HG02870 (cell line): ENCODE results near the gene STOML2.

Source experiments
- ATAC-seq: cut with Tn5 transposase; IDR thresholded peaks from one replicate; pipeline ENCODE4 v1.9.1; 2021; ENCODE audit warnings: mild to moderate bottlenecking, moderate library complexity; ENCODE audit not compliant: unreplicated experiment

The STOML2 gene

DNA sequence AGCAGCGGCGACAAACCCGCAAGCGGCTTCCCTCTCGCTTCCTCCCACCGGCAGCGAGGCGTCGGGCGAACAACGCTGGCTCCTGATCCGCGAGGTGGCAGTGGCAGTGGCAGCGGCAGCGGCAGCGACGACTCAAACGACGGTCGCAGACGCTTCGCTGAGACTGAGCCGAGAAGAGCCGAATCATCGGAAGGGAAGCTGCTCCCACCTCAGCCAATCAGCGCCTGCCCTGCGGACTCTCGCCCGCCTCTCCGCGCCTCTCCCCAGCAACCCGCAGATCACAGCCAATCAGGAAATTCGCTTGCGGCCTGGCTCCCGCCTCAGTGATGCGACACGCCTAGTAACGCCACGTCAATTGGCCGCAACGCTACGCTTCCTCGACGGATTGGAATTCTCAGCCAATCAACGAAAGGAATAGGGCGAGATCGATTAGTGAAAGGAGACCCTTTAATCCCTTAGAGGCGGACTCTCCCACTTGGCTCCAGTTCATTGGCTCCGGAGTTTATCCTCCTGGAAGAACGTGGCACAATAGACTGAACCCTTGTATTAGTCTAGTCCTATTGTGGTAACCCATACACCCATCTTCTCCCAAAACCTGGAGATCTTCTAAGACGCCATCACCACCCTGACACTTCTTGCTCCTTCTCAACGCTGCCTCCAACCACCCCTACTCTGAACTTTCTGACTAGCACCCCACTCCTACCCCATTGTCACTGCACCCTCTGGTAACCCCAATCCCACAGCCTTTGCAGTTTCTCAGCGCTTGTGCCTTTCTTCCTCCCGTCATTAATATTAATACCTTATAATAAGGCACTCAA, 30.3 kb downstream of the STOML2 start, which contains the start of gene VCP:
VCP (minus strand) TSS at position 165 of the 818 bp plus-strand sequence. CDS start 272 bp downstream, outside the sequence.
- peak; percentile 85 for ATAC-seq

DNA sequence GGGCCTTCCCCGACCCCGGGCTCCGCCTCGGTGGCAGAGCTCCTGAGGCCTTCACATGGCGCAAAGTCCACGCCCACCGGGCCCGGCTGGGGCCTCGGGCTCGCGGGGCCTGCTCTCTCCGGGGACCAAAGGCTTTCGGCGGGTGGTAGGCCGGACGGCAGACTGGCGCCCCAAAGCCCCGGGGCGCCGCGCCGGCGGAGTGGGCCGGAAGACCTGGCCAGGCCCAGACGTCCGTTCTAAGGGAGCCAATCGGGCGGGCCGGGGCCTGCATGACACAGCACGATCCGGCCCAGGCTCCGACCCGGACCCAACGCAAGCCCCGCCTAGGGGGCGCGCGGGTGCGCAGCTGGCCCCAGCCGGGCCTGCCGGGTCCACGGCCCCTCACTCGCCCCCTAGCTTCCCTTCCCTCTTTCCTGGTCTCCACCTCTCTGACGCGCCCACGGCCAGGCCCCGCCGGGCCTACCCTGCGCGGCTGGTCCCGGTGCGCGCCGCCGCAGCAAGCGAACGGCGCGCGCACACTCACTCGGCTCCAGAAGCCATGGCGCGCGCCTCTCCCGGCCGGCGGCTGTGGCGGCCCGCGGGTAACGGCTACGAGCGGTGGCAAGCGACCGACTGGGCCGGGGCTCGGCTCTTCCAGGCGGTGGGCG, 31.0 kb downstream of the STOML2 start:
- ATAC-seq, result peak; percentile 40

DNA sequence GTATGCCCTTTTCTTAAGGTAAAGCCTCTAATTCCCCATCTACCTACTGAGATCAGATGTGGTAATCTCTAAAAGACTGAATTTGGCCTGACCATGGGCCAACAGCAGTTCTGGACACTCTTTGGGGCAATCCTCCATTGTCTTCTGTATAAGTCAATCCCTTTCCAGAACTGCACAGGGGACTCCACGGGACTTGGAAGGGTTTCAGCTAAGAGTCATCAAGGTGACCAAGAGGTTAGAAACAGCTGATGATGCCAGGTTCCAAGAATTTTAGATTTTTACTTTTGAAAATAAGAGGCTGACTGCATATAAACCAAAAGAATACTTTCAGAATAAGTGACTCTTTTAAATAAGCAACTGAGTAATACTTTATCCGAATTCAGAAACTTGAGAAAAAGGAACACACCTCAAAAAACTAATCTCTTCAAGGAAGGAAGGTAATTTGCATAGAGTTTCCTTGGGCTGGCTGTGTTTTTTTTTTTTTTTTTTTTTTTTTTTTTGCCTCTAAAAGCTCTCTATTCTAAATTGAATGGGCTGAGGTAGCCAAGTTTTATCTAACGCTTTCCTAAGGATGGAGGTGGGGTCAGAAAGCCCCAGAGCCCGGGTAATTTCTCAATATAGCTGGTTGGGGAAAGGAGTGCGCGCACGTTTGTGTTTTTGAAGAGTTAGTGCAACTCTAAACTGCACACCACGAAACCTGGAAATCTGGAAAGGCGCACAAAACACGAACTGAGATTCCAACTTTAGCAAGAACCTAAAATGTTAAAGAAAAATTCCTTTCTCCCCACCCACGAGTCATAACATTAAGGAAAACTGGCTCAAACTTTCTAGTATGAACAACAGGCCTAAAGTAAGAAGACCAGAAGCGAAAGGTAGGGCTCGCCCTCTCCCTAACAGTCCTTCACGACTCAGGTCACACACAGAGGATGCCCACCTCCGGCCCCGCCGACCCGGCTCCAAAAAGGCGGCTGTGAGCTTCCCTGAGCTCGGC, 31.8 kb downstream of the STOML2 start:
- no peak for ATAC-seq

GRCh38 chr9:35069020-35069419, 33.9 kb downstream of the STOML2 start:
- ATAC-seq, result no peak

DNA sequence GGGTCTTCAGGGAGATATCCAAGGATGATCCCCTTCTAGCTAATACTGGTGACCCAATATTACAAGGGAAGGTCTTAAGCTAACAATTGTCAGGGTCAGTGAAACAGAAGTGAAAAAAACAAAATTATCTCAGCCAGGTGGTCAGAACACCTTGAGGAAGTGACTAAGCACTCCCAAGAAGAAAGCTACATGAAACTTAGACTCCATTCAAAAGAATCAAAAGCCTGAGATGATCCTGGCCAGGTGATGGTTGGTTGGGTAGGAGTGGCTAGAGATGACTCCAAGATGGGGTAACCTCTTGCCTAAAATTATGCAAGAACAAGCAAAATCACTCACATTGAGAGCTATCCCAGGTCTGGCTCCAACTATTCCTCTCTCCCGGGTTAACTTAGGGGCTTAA, 35.9 kb downstream of the STOML2 start:
- ATAC-seq, result no peak

GRCh38 chr9:35060548-35061207, 42.3 kb downstream of the STOML2 start:
- ATAC-seq, result no peak

GRCh38 chr9:35059438-35059837, 43.5 kb downstream of the STOML2 start:
- no peak for ATAC-seq

DNA sequence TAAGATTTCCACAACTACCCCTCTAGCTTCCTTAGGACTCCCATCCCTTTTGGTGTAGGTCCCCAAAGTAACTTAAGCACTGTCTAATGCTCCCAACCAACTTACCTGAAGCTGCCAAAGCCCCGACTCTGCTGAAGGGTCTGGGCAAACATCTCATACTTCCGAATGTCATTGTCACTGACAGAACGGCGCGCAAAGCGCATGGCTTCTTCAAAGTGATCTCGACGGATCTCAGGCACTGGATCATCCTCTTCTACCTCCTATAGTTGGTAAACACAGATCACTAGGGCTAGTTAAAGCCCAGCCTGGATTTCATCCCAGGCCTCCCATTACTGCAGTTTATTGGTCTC, 45.7 kb downstream of the STOML2 start:
- no peak for ATAC-seq

GRCh38 chr9:35056571-35057270, 46.2 kb downstream of the STOML2 start:
- ATAC-seq, result no peak

DNA sequence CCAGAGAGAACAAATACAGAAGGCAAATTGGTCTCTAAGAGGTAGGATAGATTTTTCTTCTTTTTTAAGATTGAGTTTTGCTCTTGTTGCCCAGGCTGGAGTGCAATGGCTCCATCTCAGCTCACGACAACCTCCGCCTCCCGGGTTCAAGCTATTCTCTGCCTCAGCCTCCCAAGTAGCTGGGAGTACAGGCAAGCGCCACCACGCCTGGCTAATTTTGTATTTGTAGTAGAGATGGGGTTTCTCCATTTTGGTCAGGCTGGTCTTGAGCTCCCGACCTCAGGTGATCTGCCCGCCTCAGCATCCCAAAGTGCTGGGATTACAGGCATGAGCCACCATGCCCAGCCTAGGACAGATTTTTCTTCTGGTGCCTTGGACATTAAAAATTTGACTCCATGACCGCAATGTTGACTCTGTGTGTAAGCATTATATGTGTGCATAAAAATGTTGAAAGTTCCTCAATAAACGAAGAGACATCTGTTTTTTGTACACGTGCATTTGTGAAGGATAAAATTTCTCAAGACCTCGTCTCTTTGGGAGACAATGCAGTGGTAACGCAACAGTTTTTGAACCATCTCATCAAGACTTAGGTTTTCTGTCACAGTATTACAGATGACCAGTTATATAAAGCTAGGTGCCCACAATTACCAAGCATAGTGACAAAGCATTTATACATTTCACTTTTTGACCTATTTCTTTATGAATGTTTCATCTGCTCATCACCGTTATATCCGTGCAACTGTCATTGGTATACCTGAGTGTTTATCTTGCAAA, 47.9 kb downstream of the STOML2 start:
- ATAC-seq, result no peak

GRCh38 chr9:35054185-35054835, 48.6 kb downstream of the STOML2 start:
- no peak for ATAC-seq

DNA sequence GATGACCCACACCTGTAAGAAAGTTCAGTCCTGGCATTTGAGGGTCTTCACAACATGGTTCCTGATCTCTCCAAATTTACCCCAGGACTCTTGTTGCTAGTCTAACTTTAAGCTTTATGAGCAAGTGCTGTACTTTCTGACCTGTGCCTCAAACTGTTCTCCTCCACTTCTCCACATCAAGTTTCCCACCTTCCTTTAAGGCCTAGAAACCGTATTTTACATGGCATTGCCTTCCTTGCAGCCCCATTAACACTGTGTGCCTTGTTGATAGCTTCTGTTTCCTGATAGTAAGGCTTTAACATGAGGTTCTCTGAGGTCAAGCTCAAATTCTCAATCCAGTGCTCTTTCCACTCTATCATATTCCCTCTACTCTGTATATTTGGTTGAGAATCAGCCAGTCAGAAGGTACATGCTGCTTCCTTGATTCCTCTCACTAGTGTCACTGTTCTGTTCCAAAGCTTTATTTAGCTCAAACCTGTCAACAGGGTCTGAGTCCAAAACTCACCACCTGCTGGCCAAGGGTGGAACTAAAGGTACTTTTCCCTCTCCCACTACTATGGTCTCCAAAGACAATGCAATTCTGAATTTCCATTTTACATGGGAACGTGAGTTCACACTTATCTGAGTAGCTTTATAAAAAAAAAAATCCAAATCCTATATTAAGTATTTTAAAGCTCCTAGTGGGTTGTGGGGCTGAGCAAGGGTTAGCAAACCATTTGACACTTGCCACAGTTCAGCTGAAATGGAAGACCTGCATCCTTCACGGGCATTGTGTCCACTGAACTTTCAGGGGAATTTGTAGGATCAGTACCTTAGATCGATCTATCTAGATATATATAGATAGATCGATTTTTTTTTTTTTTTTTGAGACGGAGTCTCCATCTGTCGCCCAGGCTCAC, 51.6 kb downstream of the STOML2 start:
- no peak for ATAC-seq
